K562 (cell line): ENCODE measurements around the gene ZNHIT2. TPM values are rescaled to one million over a fixed set of nuclear protein-coding genes. Genes with fewer than 3 reads are reported as not detected.

ENCODE experiments used
- ELF1 ChIP-seq: fragments of 200-800 bp; sonication (Bioruptor generic); IDR thresholded peaks from 2 replicates; pipeline ENCODE4 v1.6.1; 2016; ENCODE audit warnings: missing genetic modification characterization, missing compliant biosample characterization
- ETV6 ChIP-seq, 3 experiments: fragments of 150-350 bp in 1 of 3; sonication (generic) in 1 of 3; formaldehyde crosslinking in 1 of 3; IDR thresholded peaks; 2 replicates each; pipeline versions ENCODE4 v1.6.1 to v1.8.0; 2014 to 2022; ENCODE audit warnings: borderline replicate concordance in 2 of 3, low read depth in 2 of 3, antibody characterized with exemption in 1 of 3, low read length in 1 of 3, mild to moderate bottlenecking in 1 of 3, missing genetic modification reagents in 1 of 3
- NR3C1 ChIP-seq: sonication (generic); formaldehyde crosslinking; IDR thresholded peaks from 2 replicates; pipeline ENCODE4 v1.8.1; 2022; ENCODE audit warnings: missing genetic modification reagents
- POLR2A ChIP-seq: fragments of 450-650 bp; conservative IDR thresholded peaks from 2 replicates; pipeline ENCODE4 v1.6.1; 2016
- PTRF ChIP-seq: fragments of 450-650 bp; IDR thresholded peaks from 2 replicates; pipeline ENCODE4 v1.6.1; 2016; ENCODE audit warnings: mild to moderate bottlenecking, missing genetic modification characterization, missing compliant biosample characterization
- SP2 ChIP-seq: IDR thresholded peaks from 2 replicates; pipeline ENCODE4 v1.6.1; 2011; ENCODE audit warnings: mild to moderate bottlenecking, low read depth, low read length, moderate library complexity; ENCODE audit not compliant: poor library complexity, severe bottlenecking; ENCODE audit errors: extremely low read depth
- TFAM ChIP-seq: fragments of 250-450 bp; sonication (Bioruptor Pico); conservative IDR thresholded peaks from 2 replicates; pipeline ENCODE4 v1.5.0; 2021; ENCODE audit warnings: mild to moderate bottlenecking, moderate library complexity
- ZNF224 ChIP-seq: sonication (generic); formaldehyde crosslinking; IDR thresholded peaks from 2 replicates; pipeline ENCODE4 v1.8.0; 2022; ENCODE audit warnings: mild to moderate bottlenecking, missing genetic modification reagents
- ZNF780A ChIP-seq: fragments of 250-450 bp; sonication (Bioruptor Pico); IDR thresholded peaks from 2 replicates; pipeline ENCODE4 v1.5.0; 2021; ENCODE audit warnings: mild to moderate bottlenecking
- polyA plus RNA-seq, 8 experiments: library from polyadenylated mRNA; depleted of rRNA in 4 of 8; stranded (reverse) in 5 of 8; unstranded in 3 of 8; fragments of >200 nt; fragmentation: Nextera tagmentation in 2 of 8; fragmentation: Illumina TruSeq in 1 of 8; extraction: Ambion mirVana in 2 of 8; extraction: Trizol in 1 of 8; gene quantifications; 2 replicates each; pipeline versions ENCODE4 v1.2.1 to v1.2.3, GENCODE V29; 2011 to 2014; ENCODE audit warnings: inconsistent platforms in 1 of 8, missing spikeins in 1 of 8
- total RNA-seq, 7 experiments: library from RNA; depleted of rRNA in 6 of 7; stranded (reverse); fragments of >200 nt in 6 of 7; fragmentation: Illumina TruSeq in 2 of 7; extraction: Trizol in 2 of 7; gene quantifications; 2 replicates each; pipeline versions ENCODE4 v1.2.1 to v1.2.3, GENCODE V29; 2011 to 2021; ENCODE audit warnings: low replicate concordance in 1 of 7
- TF ChIP-seq, protein P1 (sequence below): fragments of 450-650 bp; IDR thresholded peaks from 2 replicates; pipeline ENCODE4 v1.6.1; 2016; ENCODE audit warnings: mild to moderate bottlenecking, moderate library complexity
- TF ChIP-seq, protein P2 (sequence below): fragments of 450-650 bp; IDR thresholded peaks from 2 replicates; pipeline ENCODE4 v1.6.1; 2016; ENCODE audit warnings: antibody characterized with exemption
- TF ChIP-seq, protein P3 (sequence below): sonication (generic); formaldehyde crosslinking; IDR thresholded peaks from 2 replicates; pipeline ENCODE4 v1.8.0; 2022; ENCODE audit warnings: mild to moderate bottlenecking, missing genetic modification reagents

The ZNHIT2 gene
- total and polyA plus RNA-seq, 9 of the 15 experiments (the other 6 are each of a cell fraction or from before 2014, with no cell fraction given) = 0.08 to 39.0 (median 2.5) TPM

DNA sequence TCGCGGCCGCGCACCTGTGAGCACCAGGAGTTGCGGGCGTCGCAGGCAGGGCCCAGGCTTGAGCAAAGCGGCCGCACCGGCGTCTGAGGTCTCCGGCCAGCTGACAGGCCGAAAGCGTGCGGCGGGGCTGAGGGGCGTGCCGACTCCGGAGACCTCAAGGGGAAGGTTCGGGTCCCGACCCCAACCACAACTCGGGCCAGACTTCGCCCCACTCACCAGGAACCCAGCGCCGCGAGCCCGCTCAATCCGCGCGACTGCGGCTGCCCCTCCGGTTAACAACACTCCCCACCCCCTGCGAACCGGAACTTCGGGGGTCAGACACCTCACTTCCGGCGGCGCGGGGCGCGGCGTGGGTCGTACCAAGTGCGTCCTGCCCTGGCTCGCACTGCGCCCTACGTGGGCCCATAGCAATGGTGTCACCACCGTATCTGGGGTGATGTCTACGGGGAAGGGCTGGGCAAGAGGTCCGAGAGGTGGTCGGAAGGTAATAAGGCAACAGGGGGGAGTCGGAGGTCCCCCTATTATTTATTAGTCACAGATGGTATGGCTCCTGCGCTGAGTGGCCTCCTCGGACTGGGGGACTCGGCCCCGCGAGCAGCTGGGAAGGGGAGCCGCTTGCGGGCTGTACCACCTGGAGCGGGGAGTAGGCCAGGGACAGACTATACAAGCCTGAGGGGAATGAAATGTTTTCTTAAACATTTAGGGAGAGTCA, 16.9 kb upstream of the ZNHIT2 start, which contains the start of gene SYVN1 (continued):
- TF ChIP-seq ETV6 (IDR thresholded peaks at IDR 0.05; ENCODE audit: borderline replicate concordance in 1 of 2, low read depth in 2 of 2, low read length in 1 of 2) (peak in 1 of 2 experiments; percentile 33; a peak in 1 of 4 replicates), ETV6 (CRISPR knock-in tag; IDR thresholded peaks at IDR 0.05; ENCODE audit: borderline replicate concordance) (no peak), TFAM (CRISPR knock-in tag) (no peak), ELF1 (tag) (peak; percentile 68), NR3C1 (CRISPR knock-in tag) (peak; percentile 85), ZNF224 (CRISPR knock-in tag) (0 out of 2 replicates have a peak, but pooled peaks have one; percentile 11), ZNF780A (peak; percentile 75; the same call in 1 of the 2 replicates), POLR2A (peak; percentile 90), PTRF (no peak), SP2 (no peak)
- TF ChIP-seq, protein P1, sequence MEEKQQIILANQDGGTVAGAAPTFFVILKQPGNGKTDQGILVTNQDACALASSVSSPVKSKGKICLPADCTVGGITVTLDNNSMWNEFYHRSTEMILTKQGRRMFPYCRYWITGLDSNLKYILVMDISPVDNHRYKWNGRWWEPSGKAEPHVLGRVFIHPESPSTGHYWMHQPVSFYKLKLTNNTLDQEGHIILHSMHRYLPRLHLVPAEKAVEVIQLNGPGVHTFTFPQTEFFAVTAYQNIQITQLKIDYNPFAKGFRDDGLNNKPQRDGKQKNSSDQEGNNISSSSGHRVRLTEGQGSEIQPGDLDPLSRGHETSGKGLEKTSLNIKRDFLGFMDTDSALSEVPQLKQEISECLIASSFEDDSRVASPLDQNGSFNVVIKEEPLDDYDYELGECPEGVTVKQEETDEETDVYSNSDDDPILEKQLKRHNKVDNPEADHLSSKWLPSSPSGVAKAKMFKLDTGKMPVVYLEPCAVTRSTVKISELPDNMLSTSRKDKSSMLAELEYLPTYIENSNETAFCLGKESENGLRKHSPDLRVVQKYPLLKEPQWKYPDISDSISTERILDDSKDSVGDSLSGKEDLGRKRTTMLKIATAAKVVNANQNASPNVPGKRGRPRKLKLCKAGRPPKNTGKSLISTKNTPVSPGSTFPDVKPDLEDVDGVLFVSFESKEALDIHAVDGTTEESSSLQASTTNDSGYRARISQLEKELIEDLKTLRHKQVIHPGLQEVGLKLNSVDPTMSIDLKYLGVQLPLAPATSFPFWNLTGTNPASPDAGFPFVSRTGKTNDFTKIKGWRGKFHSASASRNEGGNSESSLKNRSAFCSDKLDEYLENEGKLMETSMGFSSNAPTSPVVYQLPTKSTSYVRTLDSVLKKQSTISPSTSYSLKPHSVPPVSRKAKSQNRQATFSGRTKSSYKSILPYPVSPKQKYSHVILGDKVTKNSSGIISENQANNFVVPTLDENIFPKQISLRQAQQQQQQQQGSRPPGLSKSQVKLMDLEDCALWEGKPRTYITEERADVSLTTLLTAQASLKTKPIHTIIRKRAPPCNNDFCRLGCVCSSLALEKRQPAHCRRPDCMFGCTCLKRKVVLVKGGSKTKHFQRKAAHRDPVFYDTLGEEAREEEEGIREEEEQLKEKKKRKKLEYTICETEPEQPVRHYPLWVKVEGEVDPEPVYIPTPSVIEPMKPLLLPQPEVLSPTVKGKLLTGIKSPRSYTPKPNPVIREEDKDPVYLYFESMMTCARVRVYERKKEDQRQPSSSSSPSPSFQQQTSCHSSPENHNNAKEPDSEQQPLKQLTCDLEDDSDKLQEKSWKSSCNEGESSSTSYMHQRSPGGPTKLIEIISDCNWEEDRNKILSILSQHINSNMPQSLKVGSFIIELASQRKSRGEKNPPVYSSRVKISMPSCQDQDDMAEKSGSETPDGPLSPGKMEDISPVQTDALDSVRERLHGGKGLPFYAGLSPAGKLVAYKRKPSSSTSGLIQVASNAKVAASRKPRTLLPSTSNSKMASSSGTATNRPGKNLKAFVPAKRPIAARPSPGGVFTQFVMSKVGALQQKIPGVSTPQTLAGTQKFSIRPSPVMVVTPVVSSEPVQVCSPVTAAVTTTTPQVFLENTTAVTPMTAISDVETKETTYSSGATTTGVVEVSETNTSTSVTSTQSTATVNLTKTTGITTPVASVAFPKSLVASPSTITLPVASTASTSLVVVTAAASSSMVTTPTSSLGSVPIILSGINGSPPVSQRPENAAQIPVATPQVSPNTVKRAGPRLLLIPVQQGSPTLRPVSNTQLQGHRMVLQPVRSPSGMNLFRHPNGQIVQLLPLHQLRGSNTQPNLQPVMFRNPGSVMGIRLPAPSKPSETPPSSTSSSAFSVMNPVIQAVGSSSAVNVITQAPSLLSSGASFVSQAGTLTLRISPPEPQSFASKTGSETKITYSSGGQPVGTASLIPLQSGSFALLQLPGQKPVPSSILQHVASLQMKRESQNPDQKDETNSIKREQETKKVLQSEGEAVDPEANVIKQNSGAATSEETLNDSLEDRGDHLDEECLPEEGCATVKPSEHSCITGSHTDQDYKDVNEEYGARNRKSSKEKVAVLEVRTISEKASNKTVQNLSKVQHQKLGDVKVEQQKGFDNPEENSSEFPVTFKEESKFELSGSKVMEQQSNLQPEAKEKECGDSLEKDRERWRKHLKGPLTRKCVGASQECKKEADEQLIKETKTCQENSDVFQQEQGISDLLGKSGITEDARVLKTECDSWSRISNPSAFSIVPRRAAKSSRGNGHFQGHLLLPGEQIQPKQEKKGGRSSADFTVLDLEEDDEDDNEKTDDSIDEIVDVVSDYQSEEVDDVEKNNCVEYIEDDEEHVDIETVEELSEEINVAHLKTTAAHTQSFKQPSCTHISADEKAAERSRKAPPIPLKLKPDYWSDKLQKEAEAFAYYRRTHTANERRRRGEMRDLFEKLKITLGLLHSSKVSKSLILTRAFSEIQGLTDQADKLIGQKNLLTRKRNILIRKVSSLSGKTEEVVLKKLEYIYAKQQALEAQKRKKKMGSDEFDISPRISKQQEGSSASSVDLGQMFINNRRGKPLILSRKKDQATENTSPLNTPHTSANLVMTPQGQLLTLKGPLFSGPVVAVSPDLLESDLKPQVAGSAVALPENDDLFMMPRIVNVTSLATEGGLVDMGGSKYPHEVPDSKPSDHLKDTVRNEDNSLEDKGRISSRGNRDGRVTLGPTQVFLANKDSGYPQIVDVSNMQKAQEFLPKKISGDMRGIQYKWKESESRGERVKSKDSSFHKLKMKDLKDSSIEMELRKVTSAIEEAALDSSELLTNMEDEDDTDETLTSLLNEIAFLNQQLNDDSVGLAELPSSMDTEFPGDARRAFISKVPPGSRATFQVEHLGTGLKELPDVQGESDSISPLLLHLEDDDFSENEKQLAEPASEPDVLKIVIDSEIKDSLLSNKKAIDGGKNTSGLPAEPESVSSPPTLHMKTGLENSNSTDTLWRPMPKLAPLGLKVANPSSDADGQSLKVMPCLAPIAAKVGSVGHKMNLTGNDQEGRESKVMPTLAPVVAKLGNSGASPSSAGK = no peak
- TF ChIP-seq, protein P2, sequence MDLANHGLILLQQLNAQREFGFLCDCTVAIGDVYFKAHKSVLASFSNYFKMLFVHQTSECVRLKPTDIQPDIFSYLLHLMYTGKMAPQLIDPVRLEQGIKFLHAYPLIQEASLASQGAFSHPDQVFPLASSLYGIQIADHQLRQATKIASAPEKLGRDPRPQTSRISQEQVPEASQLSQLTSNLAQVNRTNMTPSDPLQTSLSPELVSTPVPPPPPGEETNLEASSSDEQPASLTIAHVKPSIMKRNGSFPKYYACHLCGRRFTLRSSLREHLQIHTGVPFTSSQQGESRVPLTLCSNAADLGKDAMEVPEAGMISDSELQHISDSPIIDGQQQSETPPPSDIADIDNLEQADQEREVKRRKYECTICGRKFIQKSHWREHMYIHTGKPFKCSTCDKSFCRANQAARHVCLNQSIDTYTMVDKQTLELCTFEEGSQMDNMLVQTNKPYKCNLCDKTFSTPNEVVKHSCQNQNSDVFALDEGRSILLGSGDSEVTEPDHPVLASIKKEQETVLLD = peak; percentile 79
- TF ChIP-seq, protein P3, sequence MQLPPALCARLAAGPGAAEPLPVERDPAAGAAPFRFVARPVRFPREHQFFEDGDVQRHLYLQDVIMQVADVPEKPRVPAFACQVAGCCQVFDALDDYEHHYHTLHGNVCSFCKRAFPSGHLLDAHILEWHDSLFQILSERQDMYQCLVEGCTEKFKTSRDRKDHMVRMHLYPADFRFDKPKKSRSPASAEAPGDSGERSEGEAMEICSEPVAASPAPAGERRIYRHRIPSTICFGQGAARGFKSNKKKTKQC (CRISPR knock-in tag) = peak; percentile 47; the same call in 1 of the 2 replicates
